ENCODE results near the gene DNAH10. TPM values are rescaled to one million over a fixed set of nuclear protein-coding genes. Genes with fewer than 3 reads are reported as not detected.

DNAH10 gene
- total RNA-seq, 1 donor from 2014 or later: 0.66 TPM

DNA sequence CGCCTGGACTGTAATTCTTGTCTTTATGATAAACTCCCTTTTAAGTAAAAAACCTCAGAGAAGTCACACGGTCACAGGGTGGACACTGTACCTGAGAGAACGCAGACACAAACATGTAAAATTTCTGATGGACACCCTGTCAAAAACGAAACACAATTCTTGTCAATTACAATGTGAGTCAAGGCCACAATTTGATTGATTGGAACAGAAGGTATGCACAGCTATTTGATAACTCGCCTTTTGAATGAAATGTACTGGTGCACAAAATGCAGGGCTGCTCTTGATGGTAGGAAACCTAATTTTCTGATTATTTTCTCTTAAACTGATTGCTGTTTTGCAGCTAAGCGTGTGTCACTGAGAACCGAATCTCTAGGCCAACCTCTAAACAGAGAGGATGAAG, 9.2 kb downstream of the DNAH10 start:
- Mint-ChIP-seq H3K4me3 (ENCODE audit: unreplicated experiment) (no peak overlapping the region), H3K4me1 (ENCODE audit: low read depth, unreplicated experiment) (peaks cover 3% of the 10 kb centered on the region), H3K36me3 (ENCODE audit: unreplicated experiment) (peaks cover 6% of the 10 kb centered on the region), H3K9me3 (ENCODE audit: unreplicated experiment) (no peaks in the 10 kb centered on the region), H3K27me3 (ENCODE audit: unreplicated experiment) (peaks cover 5% of the 10 kb centered on the region), H3K27ac (ENCODE audit: unreplicated experiment) (no peak overlapping the region)
- no peak for DNase-seq
- TF ChIP-seq, protein P1, sequence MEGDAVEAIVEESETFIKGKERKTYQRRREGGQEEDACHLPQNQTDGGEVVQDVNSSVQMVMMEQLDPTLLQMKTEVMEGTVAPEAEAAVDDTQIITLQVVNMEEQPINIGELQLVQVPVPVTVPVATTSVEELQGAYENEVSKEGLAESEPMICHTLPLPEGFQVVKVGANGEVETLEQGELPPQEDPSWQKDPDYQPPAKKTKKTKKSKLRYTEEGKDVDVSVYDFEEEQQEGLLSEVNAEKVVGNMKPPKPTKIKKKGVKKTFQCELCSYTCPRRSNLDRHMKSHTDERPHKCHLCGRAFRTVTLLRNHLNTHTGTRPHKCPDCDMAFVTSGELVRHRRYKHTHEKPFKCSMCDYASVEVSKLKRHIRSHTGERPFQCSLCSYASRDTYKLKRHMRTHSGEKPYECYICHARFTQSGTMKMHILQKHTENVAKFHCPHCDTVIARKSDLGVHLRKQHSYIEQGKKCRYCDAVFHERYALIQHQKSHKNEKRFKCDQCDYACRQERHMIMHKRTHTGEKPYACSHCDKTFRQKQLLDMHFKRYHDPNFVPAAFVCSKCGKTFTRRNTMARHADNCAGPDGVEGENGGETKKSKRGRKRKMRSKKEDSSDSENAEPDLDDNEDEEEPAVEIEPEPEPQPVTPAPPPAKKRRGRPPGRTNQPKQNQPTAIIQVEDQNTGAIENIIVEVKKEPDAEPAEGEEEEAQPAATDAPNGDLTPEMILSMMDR (IDR thresholded peaks at IDR 0.05; ENCODE audit: partially characterized antibody, unreplicated experiment): no peak

DNA sequence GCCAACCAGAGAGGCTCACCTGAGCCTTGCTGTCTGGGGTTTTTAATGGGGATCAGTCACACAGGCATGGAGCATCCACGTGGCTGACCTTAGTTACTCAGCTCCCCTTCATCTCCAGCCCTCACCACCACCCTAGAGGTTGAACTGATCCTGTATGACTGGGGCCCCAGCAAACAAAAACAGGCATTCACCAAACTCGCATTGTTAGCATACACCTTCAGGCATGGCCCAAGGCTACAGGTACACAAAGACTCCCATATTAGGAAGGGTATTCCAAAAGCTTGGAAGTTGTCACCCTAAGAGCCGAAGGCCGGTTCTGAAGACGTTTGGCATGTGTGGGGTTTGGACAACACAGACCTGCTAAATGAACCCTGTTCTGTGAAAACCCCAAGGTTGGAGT, 10.0 kb downstream of the DNAH10 start:
- no peak for DNase-seq
- TF ChIP-seq, protein P1 (IDR thresholded peaks at IDR 0.05; ENCODE audit: partially characterized antibody, unreplicated experiment): no peak
- peaks cover 3% of the 10 kb centered on the region for H3K4me1 Mint-ChIP-seq (ENCODE audit: low read depth, unreplicated experiment)
- H3K4me3 Mint-ChIP-seq (ENCODE audit: unreplicated experiment): no peak overlapping the region
- H3K27me3 Mint-ChIP-seq (ENCODE audit: unreplicated experiment): peaks cover 5% of the 10 kb centered on the region
- peaks cover 6% of the 10 kb centered on the region for H3K36me3 Mint-ChIP-seq (ENCODE audit: unreplicated experiment)
- no peak overlapping the region for H3K27ac Mint-ChIP-seq (ENCODE audit: unreplicated experiment)
- no peaks in the 10 kb centered on the region for H3K9me3 Mint-ChIP-seq (ENCODE audit: unreplicated experiment)

DNA sequence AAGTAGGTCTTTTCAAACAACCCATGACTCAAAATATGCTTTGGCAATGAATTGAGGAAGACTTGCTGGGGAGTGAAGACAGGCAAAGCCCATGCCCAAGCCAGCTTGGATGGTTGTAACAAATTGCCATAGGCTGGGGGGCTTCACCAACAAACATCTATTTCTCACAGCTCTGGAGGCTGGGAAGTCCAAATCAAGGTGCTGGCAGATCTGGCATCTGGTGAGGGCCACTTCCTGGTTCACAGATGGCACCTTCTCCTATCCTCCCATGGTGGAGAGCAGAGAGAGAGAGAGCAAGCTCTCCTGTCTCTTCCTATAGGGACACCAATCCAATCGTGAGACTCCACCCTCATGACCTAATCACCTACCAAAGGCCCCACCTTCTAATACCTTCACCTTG, 11.3 kb downstream of the DNAH10 start:
- TF ChIP-seq, protein P1 (IDR thresholded peaks at IDR 0.05; ENCODE audit: partially characterized antibody, unreplicated experiment): no peak
- peaks cover 5% of the 10 kb centered on the region for H3K27me3 Mint-ChIP-seq (ENCODE audit: unreplicated experiment)
- no peak overlapping the region for H3K27ac Mint-ChIP-seq (ENCODE audit: unreplicated experiment)
- H3K9me3 Mint-ChIP-seq (ENCODE audit: unreplicated experiment): no peaks in the 10 kb centered on the region
- peaks cover 3% of the 10 kb centered on the region for H3K4me1 Mint-ChIP-seq (ENCODE audit: low read depth, unreplicated experiment)
- no peak for DNase-seq
- H3K4me3 Mint-ChIP-seq (ENCODE audit: unreplicated experiment): no peak overlapping the region
- H3K36me3 Mint-ChIP-seq (ENCODE audit: unreplicated experiment): peaks cover 6% of the 10 kb centered on the region

DNA sequence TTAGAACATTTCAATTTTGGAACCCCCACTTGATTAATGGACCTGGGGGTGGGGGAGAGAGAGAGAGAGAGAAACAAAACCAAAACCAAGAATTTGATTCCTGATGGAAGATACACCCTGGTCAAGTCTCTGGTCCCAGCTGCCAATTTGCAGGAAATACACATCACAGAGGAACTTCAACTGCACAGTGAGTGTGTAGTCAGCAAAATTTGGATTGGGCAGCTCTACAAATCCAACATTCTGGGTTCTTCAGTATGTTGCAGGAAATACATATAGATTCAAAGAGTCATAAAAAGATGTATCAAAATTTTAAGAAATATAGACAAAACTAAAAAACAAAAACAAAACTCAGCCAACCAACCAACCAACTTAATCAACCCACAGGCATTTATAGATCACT, 17.4 kb downstream of the DNAH10 start:
- Mint-ChIP-seq H3K9me3 (ENCODE audit: unreplicated experiment) (no peaks in the 10 kb centered on the region), H3K27ac (ENCODE audit: unreplicated experiment) (no peak overlapping the region), H3K27me3 (ENCODE audit: unreplicated experiment) (peaks cover 5% of the 10 kb centered on the region), H3K4me1 (ENCODE audit: low read depth, unreplicated experiment) (no peaks in the 10 kb centered on the region), H3K4me3 (ENCODE audit: unreplicated experiment) (no peak overlapping the region), H3K36me3 (ENCODE audit: unreplicated experiment) (peaks cover 5% of the 10 kb centered on the region)
- TF ChIP-seq, protein P1 (IDR thresholded peaks at IDR 0.05; ENCODE audit: partially characterized antibody, unreplicated experiment): no peak
- no peak for DNase-seq

DNA sequence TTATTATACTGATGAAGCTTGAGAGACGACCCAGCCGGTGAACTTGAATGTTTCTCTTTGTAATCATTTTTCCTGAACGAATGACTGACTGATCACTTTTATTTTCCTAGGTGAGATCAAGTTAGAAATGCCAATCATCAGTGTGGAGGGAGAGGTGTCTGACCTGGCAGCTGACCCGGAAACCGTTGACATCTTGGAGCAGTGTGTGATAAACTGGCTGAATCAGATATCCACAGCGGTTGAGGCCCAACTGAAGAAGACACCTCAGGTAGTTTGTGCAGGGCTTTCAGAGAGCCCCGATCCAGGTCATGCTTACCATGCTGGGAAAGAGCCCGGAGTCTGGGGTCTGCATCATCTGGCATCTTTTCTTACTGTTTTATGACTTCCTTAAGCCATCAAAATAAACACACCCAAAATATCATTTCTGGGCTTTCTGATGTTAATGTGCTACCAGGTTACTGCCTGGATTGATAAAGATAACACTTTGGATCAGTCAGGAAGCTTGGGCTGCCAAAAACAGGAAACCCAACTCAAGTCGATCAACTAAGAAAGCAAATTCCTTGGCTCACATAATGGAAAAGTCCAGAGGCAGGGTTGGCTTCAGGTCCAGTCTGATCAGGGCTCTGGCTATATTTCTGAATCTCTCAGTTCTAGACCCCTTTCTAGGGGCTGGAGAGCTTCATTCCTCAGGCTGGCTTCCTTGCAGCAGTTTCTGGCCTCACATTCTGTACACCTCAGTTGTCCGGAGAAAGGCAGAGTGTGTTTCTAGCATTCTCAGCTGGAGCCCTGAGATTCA, 21.1 kb downstream of the DNAH10 start:
- no peak overlapping the region for H3K4me3 Mint-ChIP-seq (ENCODE audit: unreplicated experiment)
- TF ChIP-seq, protein P1 (IDR thresholded peaks at IDR 0.05; ENCODE audit: partially characterized antibody, unreplicated experiment): no peak
- H3K4me1 Mint-ChIP-seq (ENCODE audit: low read depth, unreplicated experiment): no peaks in the 10 kb centered on the region
- H3K9me3 Mint-ChIP-seq (ENCODE audit: unreplicated experiment): peaks cover 4% of the 10 kb centered on the region
- H3K27me3 Mint-ChIP-seq (ENCODE audit: unreplicated experiment): no peaks in the 10 kb centered on the region
- DNase-seq: no peak
- H3K36me3 Mint-ChIP-seq (ENCODE audit: unreplicated experiment): peaks cover 5% of the 10 kb centered on the region
- H3K27ac Mint-ChIP-seq (ENCODE audit: unreplicated experiment): no peak overlapping the region
